ENCODE data around the gene STX10.
"Not testable (repeated sequence)": the region's sequence is repeated elsewhere in the genome, so short reads cannot be mapped to it uniquely, and the experiment has no call there.

The STX10 gene

DNA sequence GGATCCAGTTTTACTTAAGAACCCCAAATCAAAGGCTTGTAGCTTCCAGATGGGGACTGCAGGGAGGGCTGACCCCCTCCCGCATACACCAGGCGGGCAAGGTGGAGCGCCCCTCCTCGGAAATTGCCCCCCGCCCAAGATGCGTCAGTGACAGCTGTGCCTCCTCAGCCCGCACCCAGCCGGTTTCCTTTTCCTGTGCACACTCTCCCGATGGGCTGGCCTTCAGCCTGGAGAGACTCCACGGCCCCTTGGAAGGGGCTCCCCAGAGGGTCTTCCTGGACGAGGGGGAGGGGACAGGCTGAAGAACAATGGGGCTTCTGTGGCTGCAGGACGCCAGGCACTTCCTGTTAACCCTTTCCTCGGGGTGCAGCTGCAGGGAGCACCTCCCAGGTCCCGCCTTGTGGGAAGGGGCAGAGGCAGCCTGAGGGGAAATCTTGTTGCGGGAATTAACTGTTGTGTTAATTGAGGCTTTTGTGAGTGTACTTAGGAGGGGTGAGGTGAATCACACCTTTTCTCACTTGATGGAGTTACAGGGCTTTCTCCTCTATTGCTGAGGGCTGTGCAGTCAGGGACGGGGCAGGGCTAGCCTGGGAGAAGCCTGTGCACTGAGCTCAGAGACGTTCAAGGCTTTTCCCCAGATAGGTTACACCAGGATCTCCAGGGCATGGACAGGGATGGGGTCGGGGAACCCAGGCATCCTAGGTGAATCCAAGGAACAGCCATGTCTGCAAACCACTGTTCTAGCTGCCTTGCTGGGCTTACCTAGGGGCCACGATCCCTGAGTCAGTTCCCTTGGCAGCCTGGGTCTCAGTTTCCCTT lies 14.4 kb upstream of the STX10 start:
- peak; percentile 66 for DNase-seq (ENCODE audit: low read depth, low spot score)

DNA sequence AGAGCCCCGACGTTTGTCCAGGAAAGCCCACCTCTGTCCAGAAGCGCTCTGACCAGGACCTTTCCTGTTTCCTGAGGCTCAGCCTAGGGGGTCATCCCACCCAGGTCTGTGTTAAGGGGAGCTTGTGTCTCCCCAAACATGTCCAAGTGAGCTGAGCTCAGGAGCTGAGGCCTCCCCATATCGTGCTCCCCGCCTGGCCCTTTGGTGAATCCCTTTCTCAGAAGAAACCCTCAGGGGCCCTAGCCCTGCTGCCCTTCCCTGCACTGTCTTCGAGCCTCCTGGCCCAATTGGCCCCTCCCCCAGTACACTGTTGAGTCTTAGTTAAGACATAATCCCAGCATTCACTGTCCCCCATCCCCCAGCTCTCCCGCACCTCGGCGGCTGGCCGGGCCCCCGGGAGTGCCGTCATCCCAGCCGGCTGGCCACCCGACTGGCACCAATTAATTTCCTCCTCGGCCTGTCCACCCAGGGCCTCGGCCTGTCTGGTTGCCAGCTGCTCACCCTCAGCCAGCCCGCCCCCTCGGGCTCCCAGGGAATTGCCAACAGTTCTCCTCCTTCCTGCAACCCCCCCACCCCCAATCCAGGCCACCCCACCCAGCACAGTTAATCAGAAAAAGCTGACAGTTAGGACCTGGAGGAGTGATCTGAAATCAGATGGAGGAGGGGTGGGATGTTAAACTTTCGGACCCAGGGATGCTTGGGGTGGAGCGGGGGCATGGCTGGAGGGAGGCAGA lies 13.6 kb upstream of the STX10 start:
- peak; percentile 84 for DNase-seq (ENCODE audit: low read depth, low spot score)

DNA sequence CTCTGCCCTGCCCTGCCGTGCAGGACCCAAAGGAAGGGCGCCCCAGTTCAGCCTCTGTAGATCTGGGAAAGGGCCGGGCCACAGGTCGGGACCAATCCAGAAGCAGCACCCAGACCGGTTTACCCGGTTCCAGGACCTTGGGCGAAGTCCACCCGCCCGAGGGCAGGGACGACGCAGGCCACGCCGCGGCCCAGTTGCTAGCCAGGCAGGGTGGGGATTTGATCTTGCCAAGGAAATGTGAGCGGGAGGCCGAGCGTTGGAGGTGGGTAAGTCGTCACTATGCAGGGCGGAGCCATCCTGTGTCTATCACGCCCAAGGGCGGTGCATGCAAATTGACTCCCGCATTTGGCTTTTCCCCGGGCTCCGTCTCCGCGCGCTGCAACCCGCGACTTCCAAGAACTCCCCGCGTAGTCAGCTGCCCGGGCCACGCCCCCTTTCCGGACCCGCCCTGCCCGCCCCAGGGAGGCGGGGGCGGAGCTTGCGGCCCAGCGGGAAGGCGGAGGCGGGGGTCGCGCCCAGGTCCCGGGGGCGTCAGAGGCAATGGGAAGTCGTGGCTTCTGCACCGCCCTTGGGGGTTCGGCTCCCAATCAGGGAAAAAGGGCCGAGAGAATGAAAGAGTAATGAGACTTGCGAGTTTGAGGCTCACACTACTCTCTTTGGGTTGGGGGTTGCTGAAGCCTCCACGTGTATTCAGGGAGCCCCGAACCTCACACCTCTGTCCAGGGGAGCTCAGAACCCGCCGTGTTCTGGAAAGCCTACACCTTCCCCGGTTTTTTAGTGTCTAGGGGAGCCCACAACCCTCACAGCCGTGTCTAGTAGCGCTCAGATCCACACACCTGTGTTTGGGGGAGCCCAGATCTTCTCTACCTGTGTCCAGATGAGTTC lies 12.8 kb upstream of the STX10 start:
- DNase-seq (ENCODE audit: low read depth, low spot score) = peak; percentile 97

DNA sequence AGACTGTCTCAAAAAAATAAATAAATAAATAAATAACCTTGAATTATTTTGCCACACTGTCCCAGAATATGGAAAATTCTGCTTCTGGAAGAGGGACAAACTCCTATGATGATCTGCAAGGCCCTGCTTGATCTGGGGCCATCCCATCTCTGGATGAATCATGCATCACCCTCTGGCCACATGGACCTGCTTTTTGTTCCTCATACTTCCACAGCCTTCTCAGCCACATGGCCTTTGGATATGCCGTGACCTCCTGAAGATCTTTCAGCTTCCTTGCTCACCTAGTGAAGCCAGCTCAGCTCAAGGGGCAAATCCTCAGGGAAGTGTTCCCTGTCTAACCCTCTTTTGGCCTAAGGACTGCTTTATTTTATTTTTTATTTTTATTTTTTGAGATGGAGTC lies 10.4 kb upstream of the STX10 start:
- no peak for DNase-seq (ENCODE audit: low read depth, low spot score)

DNA sequence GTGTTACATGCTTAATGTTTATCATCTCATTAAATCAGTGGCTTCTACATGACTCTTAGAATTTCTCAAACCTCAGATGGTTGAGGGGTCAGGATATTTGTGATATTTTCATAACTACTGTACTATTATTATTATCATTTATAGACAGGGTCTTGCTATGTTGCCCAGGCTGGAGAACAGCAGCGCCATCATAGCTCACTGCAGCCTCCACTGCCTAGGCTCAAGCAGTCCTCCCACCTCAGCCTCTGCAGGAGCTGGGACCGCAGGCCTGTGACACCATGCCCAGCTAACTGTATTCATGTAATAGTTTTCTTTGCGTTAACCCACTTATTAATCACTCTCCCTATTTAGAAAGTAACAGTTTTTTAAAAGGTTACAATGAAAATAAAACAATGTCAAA lies 9.5 kb upstream of the STX10 start:
- DNase-seq (ENCODE audit: low read depth, low spot score) = no peak

DNA sequence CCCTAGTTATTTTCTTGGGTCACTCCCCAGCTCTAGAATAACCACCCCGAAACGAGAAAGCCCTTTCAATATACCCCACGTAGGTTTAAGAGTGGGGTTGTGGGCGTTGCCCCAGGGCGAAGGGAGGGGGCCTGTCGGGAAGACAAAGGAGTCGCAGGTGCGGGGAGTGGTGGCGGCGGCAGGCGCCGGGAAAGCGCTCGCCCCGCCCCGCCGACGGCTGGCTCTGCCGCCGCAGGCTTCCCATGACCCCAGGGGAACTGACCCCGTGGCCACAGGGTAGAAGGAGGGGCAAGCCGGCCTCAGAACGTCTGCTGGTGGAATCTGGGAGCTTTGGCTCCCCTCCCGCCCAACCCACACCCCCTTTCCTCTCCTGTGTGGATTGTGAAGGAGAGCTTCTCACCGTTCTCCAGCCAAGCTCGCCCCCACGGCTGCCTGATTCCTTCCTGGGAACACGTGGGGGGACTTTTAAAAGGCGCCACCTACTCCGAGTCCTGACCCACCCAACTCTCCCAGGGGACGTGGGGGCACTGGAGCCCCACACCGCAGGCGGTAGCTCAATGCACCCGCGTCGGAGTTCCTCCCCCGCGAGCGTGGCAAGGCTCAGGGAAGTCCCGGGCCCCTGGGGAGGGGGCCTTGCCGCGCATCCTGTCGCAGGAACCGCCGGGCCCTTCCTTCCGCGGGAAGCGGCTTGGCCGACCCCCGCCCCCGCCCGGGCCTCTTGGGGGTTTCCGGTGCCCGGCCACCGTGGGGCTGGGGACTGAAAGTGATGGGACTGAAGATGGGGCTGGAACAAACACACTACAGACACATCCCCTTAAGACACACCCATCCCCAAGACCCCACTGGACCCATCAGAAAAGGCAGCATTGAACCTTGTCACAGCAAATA lies 5.5 kb upstream of the STX10 start:
- peak; percentile 81 for DNase-seq (ENCODE audit: low read depth, low spot score)

DNA sequence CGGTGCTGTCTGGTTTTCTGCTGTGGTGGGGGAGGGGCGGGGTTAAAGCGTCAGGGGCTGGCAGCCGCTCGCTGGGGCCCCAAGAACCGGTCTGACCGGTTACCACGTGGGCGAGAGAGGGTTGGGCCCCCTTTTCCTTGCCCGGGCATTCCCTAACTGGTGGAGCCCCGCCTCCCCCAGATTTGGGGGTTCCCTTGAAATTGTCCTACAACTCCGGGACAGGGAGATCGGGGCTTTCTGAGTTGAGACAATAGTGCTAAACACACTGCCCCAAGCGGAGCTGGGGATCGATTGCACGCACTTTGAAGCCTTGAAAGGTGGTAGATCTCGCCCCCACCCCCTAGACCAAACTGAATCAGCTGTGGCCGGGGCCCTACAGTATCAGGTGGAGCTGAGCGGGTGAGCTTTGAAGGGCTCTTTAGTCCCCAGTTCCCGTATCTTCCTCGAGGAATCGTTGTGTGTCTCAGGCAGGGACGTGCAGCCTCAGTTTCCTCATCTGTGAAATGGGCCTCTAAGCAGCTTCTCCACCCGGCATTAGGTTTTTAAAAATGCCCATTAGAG lies 4.8 kb upstream of the STX10 start:
- DNase-seq (ENCODE audit: low read depth, low spot score) = peak; percentile 70

DNA sequence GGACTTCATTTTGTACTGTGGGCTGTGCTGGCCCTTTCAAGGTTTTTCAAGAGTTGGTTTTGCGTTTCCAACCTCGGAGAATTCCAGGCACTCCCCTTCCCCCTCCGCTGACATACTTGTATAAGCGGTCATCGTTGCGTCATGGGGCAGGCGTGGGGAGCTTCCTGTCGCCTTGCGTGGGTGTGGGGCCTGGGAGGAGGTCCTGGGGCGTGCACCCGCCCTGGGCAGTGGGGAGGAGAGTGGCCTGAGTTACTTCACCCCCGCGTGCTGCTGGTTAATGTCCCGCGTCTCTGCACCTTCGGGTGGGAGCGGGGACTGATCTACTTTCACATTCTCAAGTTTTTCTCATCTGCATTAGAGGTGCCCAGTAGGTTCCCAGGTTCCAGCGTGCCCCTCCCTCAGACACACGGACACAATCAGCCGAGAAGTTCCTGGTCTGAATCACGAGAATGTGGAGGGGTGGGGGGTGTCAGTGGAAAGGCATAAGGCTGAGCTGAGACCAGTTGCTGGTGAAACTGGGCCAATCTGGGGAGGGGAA lies 4.1 kb upstream of the STX10 start:
- DNase-seq (ENCODE audit: low read depth, low spot score) = peak; percentile 94

DNA sequence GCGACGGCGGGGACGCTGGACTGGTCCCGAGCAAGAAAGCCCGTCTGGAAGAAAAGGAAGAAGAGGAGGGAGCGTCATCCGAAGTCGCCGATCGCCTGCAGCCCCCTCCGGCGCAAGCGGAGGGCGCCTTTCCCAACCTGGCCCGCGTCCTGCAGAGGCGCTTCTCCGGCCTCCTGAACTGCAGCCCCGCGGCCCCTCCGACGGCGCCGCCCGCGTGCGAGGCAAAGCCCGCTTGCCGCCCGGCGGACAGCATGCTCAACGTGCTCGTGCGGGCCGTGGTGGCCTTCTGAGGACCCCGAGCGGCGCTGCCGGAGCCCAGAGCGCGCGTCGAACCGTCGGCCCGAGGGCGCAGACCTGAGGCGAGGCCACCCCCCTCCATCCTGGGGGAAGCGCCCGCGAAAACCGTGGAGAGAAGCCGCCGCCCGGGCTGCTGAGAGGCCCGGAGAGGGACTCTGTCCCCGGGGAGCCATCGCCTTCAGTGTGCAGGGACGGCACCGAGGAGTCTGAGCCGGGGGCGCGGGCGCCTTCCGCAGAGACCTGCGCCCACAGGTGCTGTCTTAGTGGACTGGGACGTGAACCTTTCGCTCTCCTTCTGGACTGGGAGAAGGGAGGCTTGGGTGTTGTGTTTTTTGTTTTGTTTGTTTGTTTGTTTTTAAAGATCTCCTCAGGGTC lies 3.5 kb upstream of the STX10 start:
- DNase-seq (ENCODE audit: low read depth, low spot score) = peak; percentile 70

DNA sequence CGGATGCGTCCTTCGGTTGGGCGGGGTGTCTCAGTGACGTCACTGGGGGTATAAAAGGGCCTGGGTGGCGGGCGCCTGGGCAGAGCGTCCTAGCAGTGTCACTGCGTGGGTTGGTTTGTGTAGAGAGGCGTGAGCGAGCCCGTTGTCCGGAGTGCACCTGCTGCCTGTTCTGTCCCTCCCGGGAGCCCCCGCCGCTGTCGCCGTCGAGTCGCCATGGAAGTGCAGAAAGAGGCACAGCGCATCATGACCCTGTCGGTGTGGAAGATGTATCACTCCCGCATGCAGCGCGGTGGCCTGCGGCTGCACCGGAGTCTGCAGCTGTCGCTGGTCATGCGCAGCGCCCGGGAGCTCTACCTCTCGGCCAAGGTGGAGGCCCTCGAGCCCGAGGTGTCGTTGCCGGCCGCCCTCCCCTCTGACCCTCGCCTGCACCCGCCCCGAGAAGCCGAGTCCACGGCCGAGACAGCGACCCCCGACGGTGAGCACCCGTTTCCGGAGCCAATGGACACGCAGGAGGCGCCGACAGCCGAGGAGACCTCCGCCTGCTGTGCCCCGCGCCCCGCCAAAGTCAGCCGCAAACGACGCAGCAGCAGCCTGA lies 2.9 kb upstream of the STX10 start:
- peak; percentile 97 for DNase-seq (ENCODE audit: low read depth, low spot score)

DNA sequence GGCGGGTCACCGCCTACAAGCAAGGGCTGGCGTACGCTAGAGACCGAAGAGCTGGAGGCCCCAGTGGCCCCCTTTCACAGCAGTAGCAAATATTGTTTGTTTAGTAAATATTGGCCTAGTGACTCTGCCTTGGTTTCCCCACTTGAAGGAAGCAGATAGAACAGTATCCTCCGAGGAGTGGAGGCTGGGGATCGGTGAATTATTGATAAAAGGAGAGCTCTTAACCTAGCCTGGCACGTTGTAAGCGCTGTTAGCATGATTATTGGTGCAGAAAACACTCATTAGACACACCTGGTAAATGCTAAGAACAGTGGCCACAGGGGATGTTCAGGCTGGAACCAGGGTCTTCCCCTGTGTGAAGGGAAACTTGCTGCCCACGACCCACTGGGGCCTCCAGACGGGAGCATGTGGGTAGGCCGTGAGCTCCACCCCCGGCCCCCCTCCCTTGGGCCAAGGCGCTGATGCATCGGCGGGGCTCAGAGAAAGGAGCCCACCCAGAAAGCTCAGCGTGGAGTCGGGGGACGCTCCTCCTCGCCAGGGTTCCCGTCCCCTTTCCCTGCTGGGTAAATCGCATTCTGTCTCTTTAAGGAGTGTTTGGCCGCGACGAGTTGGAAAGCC lies 2.3 kb upstream of the STX10 start:
- no peak for DNase-seq (ENCODE audit: low read depth, low spot score)

DNA sequence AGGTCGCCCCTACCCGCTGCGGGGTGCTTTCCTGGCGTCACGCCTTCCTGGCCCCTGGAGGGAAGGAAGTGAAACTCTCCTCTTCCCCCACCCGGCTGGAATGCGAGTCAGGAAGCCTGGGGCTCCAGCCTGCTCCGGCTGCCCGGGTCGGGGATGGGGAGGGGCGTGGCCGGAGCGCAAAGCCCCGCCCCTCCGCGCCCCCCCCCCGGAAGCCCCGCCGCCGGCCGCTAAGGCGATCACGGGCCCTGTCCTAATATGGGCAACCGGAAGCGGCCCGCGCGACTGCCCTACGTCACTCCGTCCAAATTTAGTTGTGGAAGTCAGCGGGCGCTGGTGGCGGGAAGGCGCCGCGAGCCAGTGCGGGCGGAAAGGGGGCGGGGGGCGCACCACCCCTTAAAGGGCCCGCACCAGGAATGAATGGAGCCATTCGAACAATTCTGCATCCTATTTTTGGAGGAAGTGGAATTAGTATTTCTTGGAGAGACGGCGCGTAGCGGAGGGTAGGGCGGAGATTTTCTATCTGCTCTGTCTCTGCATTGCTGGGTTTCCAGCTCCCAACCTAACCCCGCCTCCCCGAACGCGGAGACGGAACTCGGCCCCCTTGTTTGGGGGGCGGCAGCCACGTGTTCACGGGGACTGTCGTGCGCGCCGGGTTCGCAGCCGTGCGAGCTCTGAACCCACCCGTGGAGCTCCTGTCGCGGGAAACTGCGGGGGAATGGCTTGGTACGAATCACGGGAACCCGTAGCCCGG lies 1.6 kb upstream of the STX10 start:
- peak; percentile 99 for DNase-seq (ENCODE audit: low read depth, low spot score)

DNA sequence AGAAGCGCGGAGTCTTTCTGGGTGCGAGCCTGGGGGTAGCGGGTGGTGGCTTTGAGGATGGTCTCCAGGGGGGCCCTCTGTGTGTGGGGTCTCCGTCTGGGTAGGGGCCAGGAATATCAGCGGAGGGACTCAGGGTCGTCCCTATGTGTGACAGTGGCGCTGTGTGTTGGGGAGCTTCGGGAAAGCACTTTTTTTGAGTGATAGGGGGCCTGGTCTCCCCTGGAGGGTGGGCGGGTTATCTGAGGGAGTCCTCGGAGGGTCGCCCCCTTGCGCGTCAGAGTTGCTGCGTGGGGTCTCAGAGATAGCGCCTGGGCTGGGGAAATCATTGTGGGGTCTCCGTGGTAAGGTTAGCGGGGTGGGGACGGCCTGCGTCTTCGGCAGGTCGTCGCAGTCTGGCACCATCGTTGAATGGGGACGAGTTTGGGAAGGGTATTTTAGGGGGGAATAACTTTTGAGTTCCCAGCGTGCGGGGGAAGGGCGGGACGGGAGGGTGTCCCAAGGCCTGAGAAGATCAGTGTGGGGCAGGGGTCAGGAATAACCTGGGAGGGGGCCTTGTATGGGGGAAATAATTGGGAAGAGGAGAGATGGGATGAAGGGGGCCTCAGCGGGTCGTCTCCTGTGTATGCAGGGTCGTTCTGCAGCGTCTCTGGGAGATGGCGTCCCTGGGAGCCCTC lies 893 bp upstream of the STX10 start:
- no peak for DNase-seq (ENCODE audit: low read depth, low spot score)

DNA sequence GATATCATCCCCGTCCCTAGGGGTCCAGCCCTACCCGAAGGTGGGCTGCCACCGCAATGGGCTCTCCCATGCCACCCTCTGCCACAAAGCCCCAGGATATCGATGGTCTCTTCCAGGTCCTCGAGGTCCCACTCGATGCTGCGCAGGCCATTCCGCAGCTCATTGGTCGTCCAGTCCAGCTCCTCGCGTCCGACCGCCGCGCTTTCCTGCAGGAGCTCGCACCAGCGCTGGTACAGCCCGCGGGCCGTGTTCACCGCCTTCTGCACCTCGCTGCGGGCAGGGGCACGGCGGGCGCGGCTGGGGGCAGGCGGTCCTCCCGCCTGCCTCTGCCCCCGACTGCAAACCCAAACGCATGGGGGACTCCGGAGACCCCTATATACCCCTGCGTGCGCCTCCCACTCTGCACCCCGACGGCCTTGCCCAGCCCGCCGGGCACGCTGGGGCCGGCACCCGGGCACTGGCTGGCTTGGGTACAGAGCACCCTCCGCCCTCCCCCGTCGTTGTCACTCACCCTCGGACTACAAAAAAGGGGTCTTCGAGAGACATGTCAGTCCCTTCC lies 468 bp downstream of the STX10 start:
- peak; percentile 75 for DNase-seq (ENCODE audit: low read depth, low spot score)

DNA sequence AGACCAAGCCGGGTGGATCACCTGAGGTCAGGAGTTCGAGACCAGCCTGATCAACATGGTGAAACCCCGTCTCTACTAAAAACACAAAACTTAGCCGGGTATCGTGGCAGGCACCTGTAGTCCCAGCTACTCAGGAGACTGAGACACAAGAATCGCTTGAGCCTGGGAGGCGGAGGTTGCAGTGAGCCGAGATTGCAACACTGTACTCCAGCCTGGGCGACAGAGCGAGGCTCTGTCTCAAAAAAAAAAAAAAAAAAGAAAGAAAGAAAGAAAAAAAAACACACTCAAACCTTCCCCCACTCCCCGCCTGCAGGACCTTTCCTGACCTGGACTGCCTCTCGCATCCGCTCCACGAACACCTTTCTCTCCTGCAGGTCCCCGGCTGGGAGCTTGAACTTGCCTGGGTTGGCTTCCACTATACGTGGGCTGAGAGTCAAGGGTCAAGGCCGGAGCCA lies 975 bp downstream of the STX10 start:
- DNase-seq (ENCODE audit: low read depth, low spot score) = not testable (repeated sequence)

DNA sequence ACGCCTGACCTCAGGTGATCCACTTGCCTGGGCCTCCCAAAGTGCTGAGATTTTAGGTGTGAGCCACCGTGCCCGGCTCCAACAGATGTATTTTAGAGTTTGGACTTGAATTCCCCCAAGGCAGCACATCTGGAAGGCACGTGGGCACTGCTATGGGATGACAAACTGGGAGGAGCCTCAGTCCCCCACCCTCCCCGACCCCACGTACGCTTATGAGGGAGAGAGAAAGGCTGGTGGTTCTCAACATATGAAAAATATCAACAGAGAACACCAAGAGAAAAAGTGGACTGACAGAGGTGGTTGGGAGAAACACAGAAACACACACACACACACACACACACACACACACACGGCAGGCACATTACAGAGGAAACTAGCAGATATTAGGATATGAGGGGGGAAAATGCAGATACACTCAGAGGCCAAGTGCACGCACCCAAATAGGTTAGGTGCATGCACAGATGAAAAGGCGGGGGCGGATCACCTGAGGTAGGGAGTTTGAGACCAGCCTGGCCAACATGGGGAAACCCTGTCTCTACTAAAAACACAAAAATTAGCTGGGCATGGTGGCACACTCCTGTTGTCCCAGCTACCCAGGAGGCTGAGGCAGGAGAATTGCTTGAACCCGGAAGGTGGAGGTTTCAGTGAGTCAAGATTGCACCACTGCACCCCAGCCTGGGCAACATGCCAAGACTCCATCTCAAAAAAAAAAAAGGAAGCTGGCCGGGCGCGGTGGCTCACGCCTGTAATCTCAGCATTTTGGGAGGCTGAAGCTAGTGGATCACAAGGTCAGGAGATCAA lies 3.2 kb downstream of the STX10 start:
- no peak for DNase-seq (ENCODE audit: low read depth, low spot score)

Data from astrocyte of the hippocampus (primary cell).